OCI-LY3 (cell line): ENCODE data around the gene SPPL2B.

Source experiments
- H2AFZ ChIP-seq: fragments of 200-600, 300-600 bp; shearing (Covaris generic); 2 replicates; pipeline ENCODE4 v1.6.0; 2014; ENCODE audit warnings: antibody characterized with exemption, low read depth, low read length
- H3K27ac ChIP-seq: fragments of 200-600, 300-600 bp; sonication (generic); 2 replicates; pipeline ENCODE4 v1.5.1; 2014; ENCODE audit warnings: mild to moderate bottlenecking, low read length, moderate library complexity, mixed read lengths
- H3K27me3 ChIP-seq: fragments of 200-600, 300-600 bp; sonication (generic); 2 replicates; pipeline ENCODE4 v1.6.1; 2014; ENCODE audit warnings: low read depth, low read length, mixed read lengths
- H3K36me3 ChIP-seq: fragments of 200-600, 300-600 bp; sonication (generic); replicated peaks from 2 replicates; pipeline ENCODE3; 2014; ENCODE audit warnings: low read depth, low read length, mixed read lengths
- H3K4me1 ChIP-seq: fragments of 300-600, 200-600 bp; sonication (generic); 2 replicates; pipeline ENCODE4 v1.6.1; 2014; ENCODE audit warnings: low read length, mixed read lengths
- H3K4me2 ChIP-seq: fragments of 200-600, 300-600 bp; sonication (generic); 2 replicates; pipeline ENCODE4 v1.6.1; 2014; ENCODE audit warnings: low read length, mixed read lengths
- H3K4me3 ChIP-seq: fragments of 300-600, 200-600 bp; sonication (generic); 2 replicates; pipeline ENCODE4 v1.5.1; 2014; ENCODE audit warnings: antibody characterized with exemption, mild to moderate bottlenecking, low read length, moderate library complexity
- H3K79me2 ChIP-seq: fragments of 300-600, 200-600 bp; shearing (Covaris generic); 2 replicates; pipeline ENCODE4 v1.6.1; 2014; ENCODE audit warnings: mild to moderate bottlenecking, low read length, mixed read lengths
- H3K9ac ChIP-seq: fragments of 300-600, 200-600 bp; shearing (Covaris generic); 2 replicates; pipeline ENCODE4 v1.6.0; 2014; ENCODE audit warnings: mild to moderate bottlenecking, low read length, moderate library complexity
- H3K9me3 ChIP-seq: fragments of 200-600, 300-600 bp; shearing (Covaris generic); 2 replicates; pipeline ENCODE4 v1.6.1; 2014; ENCODE audit warnings: low read length, mixed read lengths; ENCODE audit not compliant: insufficient read depth
- H4K20me1 ChIP-seq: fragments of 200-600, 300-600 bp; sonication (generic); 2 replicates; pipeline ENCODE4 v1.6.1; 2016; ENCODE audit warnings: low read length, mixed read lengths; ENCODE audit not compliant: insufficient read depth
- CTCF ChIP-seq: fragments of 200-600, 300-600 bp; sonication (generic); IDR thresholded peaks from 2 replicates; pipeline ENCODE4 v1.5.1; 2014; ENCODE audit warnings: antibody characterized with exemption, low read length, low read depth
- EZH2phosphoT487 ChIP-seq: fragments of 200-600 bp; shearing (Covaris generic); IDR thresholded peaks from 2 replicates; pipeline ENCODE4 v1.6.1; 2018; ENCODE audit warnings: antibody characterized with exemption, mixed run types, low read depth

The SPPL2B gene

GRCh38 chr19:2306281-2306806, 22.1 kb upstream of the SPPL2B start:
- no peak overlapping the region for H3K4me3 ChIP-seq
- H3K27ac ChIP-seq, result no peak overlapping the region
- peaks cover 11% of the 10 kb centered on the region for H3K27me3 ChIP-seq
- H3K9ac ChIP-seq, result no peak overlapping the region
- no peak overlapping the region for H3K4me2 ChIP-seq
- no peaks in the 10 kb centered on the region for H3K4me1 ChIP-seq
- TF ChIP-seq CTCF, result no peak
- TF ChIP-seq EZH2phosphoT487, result no peak
- H3K9me3 ChIP-seq, result no peaks in the 10 kb centered on the region
- H3K79me2 ChIP-seq, result no peaks in the 10 kb centered on the region
- H2AFZ ChIP-seq, result no peak overlapping the region
- H3K36me3 ChIP-seq, result no peaks in the 10 kb centered on the region
- no peaks in the 10 kb centered on the region for H4K20me1 ChIP-seq

- Histone ChIP-seq H3K27me3 (peaks cover 11% of the 10 kb centered on the region), H3K27ac (no peak overlapping the region), H3K4me1 (no peaks in the 10 kb centered on the region), H3K4me3 (no peak overlapping the region), H3K79me2 (no peaks in the 10 kb centered on the region), H4K20me1 (no peaks in the 10 kb centered on the region), H3K9ac (no peak overlapping the region), H3K9me3 (no peaks in the 10 kb centered on the region), H3K36me3 (no peaks in the 10 kb centered on the region), H3K4me2 (no peak overlapping the region), H2AFZ (no peak overlapping the region)
- TF ChIP-seq EZH2phosphoT487 (no peak), CTCF (no peak)
Measured at GRCh38 chr19:2306971-2307370, 21.5 kb upstream of the SPPL2B start.

- TF ChIP-seq CTCF, result no peak
- no peak for TF ChIP-seq EZH2phosphoT487
- no peak overlapping the region for H3K4me2 ChIP-seq
- H2AFZ ChIP-seq, result no peak overlapping the region
- H3K4me1 ChIP-seq, result no peaks in the 10 kb centered on the region
- no peaks in the 10 kb centered on the region for H3K79me2 ChIP-seq
- H3K9ac ChIP-seq, result no peak overlapping the region
- no peak overlapping the region for H3K4me3 ChIP-seq
- no peaks in the 10 kb centered on the region for H3K9me3 ChIP-seq
- no peaks in the 10 kb centered on the region for H3K36me3 ChIP-seq
- no peaks in the 10 kb centered on the region for H4K20me1 ChIP-seq
- H3K27ac ChIP-seq, result no peak overlapping the region
- H3K27me3 ChIP-seq, result peaks cover 11% of the 10 kb centered on the region
Measured at GRCh38 chr19:2307518-2308012, 20.9 kb upstream of the SPPL2B start.

- H2AFZ ChIP-seq, result no peak within 1 kb of the TSS
- H3K4me2 ChIP-seq, result no peak within 1 kb of the TSS
- TF ChIP-seq EZH2phosphoT487 (no peak), CTCF (no peak)
- H3K9ac ChIP-seq, result no peak within 1 kb of the TSS
- H3K4me1 ChIP-seq, result no peaks in the 10 kb centered on the region
- H3K36me3 ChIP-seq, result no peaks in the 10 kb centered on the region
- no peak within 1 kb of the TSS for H3K27ac ChIP-seq
- peaks cover 11% of the 10 kb centered on the region for H3K27me3 ChIP-seq
- no peaks in the 10 kb centered on the region for H4K20me1 ChIP-seq
- H3K9me3 ChIP-seq, result no peaks in the 10 kb centered on the region
- no peaks in the 10 kb centered on the region for H3K79me2 ChIP-seq
- H3K4me3 ChIP-seq, result no peak within 1 kb of the TSS
Measured at GRCh38 chr19:2308114-2308556, 20.3 kb upstream of the SPPL2B start, which contains the start of gene LINGO3. TSS of gene LINGO3 (minus strand) at chr19:2308154. CDS start at chr19:2291776, 16,378 bp downstream.
